GM18507 (cell line): Measurements from ENCODE around the gene QPCT.
A peak's percentile ranks its signal among the peaks of the same experiment; 100 is the strongest.
"Not testable (repeated sequence)": the region's sequence is repeated elsewhere in the genome, so short reads cannot be mapped to it uniquely, and the experiment has no call there.

Source experiments
- DNase-seq: peaks from one replicate; pipeline ENCODE4 v3.0.0; 2011; ENCODE audit warnings: low read depth; ENCODE audit not compliant: insufficient read length; ENCODE audit errors: extremely low spot score
- FAIRE-seq: peaks from 2 replicates; lab custom pipeline; 2011; peaks lifted over from hg19 to GRCh38; lab: Jason Lieb, UNC

Gene QPCT

GRCh38 chr2:37380787-37381186, 36.4 kb downstream of the QPCT start:
- DNase-seq, FAIRE-seq: not testable (repeated sequence)

- DNase-seq, FAIRE-seq: not testable (repeated sequence)
Measured at GRCh38 chr2:37384261-37384660, 39.8 kb downstream of the QPCT start.

GRCh38 chr2:37387148-37387835, 42.9 kb downstream of the QPCT start:
- no peak for DNase-seq
- FAIRE-seq, result no peak

- FAIRE-seq (no peak), DNase-seq (no peak)
Measured at GRCh38 chr2:37388074-37388473, 43.6 kb downstream of the QPCT start.

GRCh38 chr2:37389395-37389794, 45.0 kb downstream of the QPCT start:
- DNase-seq (no peak), FAIRE-seq (no peak)

GRCh38 chr2:37389989-37390765, 45.7 kb downstream of the QPCT start:
- DNase-seq (peak; percentile 71), FAIRE-seq (peak; percentile 99)

- DNase-seq, result no peak
- no peak for FAIRE-seq
Measured at GRCh38 chr2:37390777-37391176, 46.3 kb downstream of the QPCT start.

- FAIRE-seq, result peak; percentile 24
Measured at GRCh38 chr2:37391711-37392110, 47.3 kb downstream of the QPCT start.

GRCh38 chr2:37392428-37392827, 48.0 kb downstream of the QPCT start:
- FAIRE-seq, result no peak

More at GRCh38 chr2:37391711-37392110, 47.3 kb downstream of the QPCT start:
- no peak for DNase-seq

GRCh38 chr2:37394263-37394662, 49.8 kb downstream of the QPCT start:
- FAIRE-seq, result peak; percentile 5

More at GRCh38 chr2:37392428-37392827, 48.0 kb downstream of the QPCT start:
- no peak for DNase-seq

GRCh38 chr2:37394796-37395555, 50.5 kb downstream of the QPCT start:
- FAIRE-seq, result no peak
- DNase-seq, result no peak

More at GRCh38 chr2:37394263-37394662, 49.8 kb downstream of the QPCT start:
- DNase-seq, result no peak

GRCh38 chr2:37396890-37397565, 52.6 kb downstream of the QPCT start:
- DNase-seq, result no peak

GRCh38 chr2:37398990-37399389, 54.6 kb downstream of the QPCT start:
- FAIRE-seq (no peak), DNase-seq (no peak)

More at GRCh38 chr2:37396890-37397565, 52.6 kb downstream of the QPCT start:
- no peak for FAIRE-seq

- DNase-seq, result no peak
- FAIRE-seq, result no peak
Measured at GRCh38 chr2:37400041-37400440, 55.6 kb downstream of the QPCT start.

- DNase-seq, result no peak
- FAIRE-seq, result no peak
Measured at GRCh38 chr2:37402636-37403035, 58.2 kb downstream of the QPCT start.

GRCh38 chr2:37405781-37406180, 61.4 kb downstream of the QPCT start:
- DNase-seq (no peak), FAIRE-seq (no peak)

GRCh38 chr2:37412231-37412630, 67.8 kb downstream of the QPCT start:
- FAIRE-seq (no peak), DNase-seq (no peak)

- DNase-seq, FAIRE-seq: not testable (repeated sequence)
Measured at GRCh38 chr2:37413911-37414469, 69.6 kb downstream of the QPCT start.

GRCh38 chr2:37414470-37414949, 70.1 kb downstream of the QPCT start:
- DNase-seq, result peak; percentile 54
- FAIRE-seq, result peak; percentile 84
